ENCODE measurements around the gene CDK6.

GRCh38 chr7:92594746-92595145 lies 241.6 kb downstream of the CDK6 start:
- TF ChIP-seq CTCF (IDR thresholded peaks at IDR 0.05) (no peak), POLR2A (IDR thresholded peaks at IDR 0.05) (no peak)

All from thyroid gland (tissue), 4 donors.